NCI-H2227 (cell line): ENCODE data around the gene CA5B.
"Not testable (repeated sequence)": the region's sequence is repeated elsewhere in the genome, so short reads cannot be mapped to it uniquely, and the experiment has no call there.

Source experiments
- DNase-seq: peaks from one replicate; lab custom pipeline; 2025; ENCODE audit not compliant: unreplicated experiment; lab: John Stamatoyannopoulos, UW

Gene CA5B

DNA sequence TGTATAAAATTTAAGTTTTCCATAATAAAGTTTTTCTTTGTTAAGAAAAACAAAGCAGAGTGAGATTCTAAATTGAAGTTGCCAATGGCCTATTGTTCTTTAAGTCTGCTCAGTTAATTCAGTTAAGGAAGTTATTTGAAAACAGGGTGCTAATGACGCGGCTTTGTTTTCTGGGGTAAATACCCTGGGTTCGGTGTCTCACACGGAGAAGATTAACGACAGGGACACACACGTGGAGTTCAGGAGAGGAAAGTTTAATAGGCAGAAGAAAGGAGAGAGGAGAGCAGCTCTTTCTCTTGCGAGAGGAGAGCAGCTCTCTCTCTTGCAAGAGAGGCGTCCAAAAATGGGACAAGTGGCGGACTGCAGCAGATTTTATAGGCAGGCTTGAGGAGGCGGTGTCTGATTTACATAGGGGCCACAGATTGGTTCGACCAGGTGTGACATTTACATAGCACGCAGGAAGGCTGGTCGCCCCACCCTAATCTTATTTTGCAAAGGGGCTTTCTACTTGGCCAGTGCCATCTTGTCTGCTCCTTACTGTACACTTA lies 9.6 kb downstream of the CA5B start:
- no peak for DNase-seq

DNA sequence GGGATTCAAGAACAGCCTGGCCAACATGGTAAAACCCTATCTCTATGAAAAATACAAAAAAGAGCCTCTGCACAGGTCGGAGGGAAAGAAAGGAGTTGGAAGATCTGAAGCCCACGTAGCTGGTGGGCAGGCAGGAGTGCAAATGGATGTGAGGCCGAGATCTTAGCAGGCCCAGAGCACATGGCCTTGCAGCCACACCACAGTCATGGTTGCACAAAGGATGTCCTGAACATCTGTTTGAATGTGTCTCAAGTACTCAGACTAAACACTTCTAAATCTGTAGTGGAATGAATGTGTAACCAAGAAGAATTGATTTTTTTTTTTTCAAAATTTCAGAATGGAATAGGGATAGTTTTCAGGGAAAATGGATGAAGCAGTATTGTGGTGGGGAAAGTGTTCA lies 10.8 kb downstream of the CA5B start:
- no peak for DNase-seq

DNA sequence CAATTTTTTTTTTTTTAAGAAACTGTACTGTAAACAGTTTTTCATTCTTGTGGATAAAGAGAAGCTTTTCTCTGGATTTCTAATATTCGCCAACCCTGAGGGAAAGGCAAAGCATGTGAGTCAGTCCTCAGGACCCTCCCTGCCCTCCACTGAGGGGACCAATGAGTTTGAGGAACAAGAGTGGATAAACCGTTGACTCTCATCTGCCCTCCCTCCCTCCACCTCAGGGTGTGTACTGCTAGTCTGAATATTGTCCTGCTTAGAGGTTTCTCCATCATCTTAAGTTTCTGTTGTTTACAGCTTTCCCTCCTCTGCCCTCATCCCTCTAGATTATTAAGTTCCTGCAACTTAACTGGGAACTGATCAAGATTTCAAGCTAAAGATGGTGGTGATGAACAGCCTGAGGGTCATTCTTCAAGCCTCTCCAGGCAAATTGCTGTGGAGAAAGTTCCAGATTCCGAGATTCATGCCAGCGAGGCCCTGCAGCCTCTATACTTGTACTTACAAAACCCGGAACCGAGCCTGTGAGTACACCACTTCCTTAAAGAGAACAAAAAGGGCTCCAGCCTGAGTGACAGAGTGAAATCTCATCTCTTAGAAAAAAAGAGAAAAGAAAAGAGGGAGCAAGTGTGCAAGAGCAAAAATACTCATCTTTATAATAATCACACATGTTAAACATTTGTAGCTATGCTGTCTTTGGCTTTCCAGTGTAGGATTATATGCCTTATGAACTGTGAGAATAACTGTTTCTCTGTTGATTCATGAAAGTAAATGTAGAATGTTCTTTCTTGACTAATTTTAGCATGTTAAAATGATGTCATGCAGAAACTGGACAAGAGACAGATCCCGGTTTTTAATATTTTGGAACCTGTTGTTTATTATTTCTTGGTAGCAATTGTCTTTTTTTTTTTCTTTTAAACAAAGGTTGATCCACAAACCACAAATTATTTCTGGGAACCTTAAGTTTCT lies 11.9 kb downstream of the CA5B start:
- no peak for DNase-seq

DNA sequence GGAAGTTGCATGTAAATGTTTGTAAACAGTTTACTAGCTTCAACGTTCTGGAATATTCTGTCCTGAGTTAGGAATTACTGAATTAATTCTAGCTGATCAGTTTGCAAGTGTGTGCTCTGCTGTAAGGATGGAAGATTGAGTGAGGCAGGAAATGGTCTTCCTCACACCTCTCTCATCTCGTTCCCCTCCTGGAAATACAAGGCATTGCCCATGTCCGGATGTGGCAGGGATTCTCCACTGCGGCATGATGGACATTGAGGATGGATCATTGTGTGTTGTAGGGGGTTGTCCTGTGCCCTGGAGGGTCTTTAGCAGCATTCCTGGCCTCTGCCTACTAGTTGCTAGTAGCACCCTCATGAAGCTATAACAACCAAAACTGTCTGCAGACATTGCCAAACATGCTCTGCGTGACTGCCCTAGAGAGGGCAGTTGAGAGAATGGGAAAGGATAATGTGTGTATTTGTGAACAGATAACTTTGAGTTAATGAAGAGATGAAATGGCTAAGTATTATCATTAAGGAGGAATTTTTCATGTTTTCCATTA lies 12.6 kb downstream of the CA5B start:
- DNase-seq: no peak

DNA sequence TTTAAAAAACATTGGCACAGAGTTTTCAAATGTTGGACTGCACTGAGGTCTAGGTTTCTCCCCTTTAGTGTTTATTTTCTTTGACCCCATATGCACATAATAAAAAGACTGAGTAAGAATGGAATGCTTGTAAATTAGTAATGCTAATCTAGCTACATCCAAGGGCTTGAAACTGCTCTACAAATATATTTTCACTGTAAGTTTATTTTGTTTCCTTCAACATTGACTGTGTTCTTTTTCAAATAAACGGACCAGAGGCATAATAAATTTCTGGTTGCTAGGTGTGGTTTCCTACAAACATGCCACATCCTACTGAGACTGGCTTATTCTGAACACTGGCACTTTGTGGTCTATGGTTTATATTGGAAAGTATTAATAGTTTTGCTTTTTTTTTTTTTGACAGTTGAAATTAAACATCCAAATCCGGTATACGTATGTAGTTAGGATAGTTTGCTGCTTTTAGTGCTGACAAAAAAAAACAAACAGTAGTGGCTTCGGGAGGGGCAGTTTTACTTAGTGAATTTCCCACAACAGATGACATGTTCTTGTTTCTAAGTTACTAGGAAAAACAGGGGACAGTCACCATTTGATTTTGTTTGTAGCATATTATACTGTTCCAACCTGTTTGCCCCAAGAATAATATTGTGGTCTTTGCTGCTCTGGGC lies 13.2 kb downstream of the CA5B start:
- no peak for DNase-seq

DNA sequence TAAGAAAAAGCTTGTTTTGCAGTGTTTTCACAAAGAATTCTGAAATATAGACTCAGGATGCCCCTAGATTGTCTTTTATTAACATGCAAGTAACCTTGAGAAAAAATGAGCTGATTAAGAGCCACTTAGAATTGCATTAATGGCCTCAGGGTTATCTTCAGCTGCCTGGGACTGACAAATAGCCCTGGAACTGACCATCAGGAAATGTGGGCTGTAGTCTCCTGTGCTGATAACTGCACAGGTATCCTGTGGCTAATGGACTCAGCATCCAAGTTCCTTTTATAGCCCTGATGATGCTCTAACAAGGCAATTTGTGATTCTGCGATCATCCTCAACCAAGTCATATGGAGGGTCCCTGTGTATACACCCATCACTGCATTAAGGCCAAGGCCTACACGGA lies 17.0 kb downstream of the CA5B start:
- no peak for DNase-seq

DNA sequence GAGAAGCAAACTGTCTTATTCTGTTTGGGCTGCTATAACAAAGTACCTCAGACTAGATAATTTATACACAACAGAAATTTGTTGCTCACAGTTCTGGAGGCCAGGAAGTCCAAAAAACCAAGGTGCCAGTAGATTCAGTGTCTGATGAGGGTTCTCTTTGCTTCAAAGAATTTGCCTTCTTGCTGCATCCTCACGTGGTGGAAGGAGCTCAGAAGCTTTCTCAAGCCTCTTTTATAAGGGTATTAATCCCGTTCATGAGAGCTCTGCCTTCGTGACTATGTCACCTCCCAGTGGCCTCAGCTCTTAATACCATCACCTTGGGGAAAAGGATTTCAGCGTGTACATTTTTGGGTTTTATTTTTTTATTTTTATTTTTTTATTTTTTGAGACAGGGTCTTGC lies 20.1 kb downstream of the CA5B start:
- no peak for DNase-seq

DNA sequence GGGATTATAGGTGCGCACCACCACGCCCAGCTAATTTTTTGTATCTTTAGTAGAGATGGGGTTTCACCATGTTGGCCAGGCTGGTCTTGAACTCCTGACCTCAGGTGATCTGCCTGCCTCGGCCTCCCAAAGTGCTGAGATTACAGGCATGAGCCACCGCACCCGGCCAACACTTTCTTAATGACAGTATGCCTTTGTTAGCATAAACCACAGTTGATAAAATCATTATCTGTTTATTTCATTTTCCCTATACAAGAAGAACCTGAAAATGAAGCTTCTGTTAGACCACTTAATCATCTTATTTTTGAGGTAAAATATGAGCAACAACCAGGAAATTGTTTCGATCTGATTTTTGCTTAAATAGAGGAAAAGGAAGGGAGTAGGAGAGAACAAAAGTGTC lies 21.8 kb downstream of the CA5B start:
- DNase-seq: not testable (repeated sequence)

DNA sequence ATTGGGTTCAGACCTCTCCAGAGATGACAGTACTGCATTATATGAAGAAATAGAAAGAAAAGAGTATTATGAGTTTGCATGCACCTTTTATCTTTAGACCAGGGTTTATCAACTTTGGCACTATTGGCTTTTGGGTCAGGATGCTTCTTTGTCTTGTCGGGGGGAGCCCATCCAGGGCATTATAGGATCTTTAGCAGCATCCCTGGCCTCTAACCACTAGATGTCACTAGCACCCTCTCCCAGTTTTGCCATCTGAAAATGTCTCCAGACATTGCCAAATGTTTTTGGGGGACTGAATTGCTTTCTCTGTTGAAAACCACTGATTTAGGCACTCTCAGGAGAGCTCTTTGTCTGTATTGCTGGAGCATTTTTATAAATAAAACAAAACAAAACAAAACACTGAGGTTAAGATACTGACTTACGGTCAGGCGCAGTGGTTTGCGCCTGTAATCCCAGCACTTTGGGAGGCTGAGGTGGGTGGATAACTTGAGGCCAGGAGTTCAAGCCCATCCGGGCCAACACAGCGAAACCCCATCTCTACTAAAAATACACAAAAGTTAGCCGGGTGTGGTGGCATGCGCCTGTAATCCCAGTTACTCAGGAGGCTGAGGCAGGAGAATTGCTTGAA lies 23.6 kb downstream of the CA5B start:
- peak; percentile 43 for DNase-seq

DNA sequence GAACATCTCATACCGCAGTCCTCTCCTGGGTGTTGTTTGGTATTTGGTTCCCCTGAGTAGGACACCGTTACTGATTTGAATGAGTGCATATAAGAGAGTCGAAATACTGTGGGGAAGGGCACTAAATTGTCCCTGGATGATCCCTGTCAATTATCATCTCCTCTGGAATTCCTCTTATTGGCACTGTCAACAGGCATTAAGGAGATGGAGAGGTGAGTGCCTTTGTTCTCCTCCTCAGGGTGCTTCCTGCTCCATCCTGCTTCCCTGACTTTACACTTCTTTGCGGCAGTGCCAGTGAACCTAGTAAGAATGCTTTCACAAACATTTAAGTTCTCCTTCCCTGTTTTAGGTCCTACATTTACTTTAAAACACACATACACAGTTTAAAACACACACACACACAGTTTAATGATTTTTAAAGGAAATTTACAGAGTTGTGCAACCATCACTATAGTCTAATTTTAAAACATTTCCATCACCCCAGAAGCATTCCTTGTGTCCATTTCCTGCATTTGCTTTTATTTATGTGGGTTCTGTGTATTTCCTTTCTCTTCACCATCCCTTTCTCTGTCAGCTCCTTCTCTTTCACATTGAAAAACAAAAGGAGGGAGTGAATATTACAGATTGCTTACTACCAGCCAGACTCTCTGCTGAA lies 31.4 kb downstream of the CA5B start:
- DNase-seq: no peak

DNA sequence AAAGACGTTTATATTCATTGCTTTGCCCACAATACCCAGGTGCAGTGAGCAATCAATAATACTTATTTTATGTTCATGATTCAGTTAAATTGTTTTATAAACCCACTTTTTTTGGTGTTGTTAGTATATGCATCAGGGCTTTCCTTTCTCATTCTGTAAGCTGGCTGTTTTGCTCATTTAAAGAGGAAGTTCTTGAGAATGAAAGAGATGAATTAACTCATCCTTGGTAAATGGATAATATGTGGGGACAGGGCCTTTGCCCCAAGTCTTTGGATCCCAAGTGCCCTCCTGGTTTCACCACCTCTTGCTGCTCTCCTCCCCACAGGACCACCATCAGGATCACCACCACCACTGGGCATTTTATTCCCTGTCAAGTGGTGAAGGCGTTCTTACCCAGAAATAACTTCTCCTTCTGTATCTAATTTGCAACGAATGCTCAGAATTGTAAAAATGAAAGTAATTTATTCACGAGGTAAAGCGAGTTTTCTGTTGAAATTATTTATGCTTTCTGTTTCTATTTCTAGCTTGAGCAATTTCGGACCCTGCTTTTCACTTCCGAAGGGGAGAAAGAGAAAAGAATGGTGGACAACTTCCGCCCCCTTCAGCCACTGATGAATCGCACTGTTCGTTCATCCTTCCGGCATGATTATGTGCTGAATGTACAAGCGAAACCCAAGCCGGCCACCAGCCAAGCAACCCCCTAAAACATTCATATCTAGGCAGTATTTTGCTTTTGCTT lies 44.1 kb downstream of the CA5B start:
- DNase-seq: no peak

DNA sequence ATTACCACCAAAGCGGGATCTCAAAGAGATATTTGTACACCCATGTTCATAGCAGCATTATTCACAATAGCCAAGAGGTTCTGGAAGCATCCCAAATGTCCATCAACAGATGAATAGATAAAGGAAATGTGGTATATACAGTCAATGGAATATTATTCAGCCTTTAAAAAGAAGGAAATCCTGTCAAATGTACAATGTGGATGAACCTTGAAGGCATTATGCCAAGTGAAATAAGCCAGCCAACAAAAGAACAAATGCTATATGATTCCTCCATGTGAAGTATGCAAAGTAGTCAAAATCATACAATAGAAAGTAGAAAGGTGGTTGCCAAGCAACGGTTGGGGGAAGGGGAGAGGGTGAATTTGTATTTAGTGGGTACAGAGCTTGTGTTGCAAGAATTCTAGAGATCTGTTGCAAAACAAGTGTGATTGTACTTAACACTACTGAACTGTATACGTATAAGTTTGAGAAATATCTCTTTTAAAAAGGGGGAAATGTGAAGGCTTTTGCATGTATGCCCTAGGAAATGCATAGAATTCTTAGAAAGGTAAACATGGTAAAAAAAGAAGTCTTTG lies 47.2 kb downstream of the CA5B start:
- no peak for DNase-seq

DNA sequence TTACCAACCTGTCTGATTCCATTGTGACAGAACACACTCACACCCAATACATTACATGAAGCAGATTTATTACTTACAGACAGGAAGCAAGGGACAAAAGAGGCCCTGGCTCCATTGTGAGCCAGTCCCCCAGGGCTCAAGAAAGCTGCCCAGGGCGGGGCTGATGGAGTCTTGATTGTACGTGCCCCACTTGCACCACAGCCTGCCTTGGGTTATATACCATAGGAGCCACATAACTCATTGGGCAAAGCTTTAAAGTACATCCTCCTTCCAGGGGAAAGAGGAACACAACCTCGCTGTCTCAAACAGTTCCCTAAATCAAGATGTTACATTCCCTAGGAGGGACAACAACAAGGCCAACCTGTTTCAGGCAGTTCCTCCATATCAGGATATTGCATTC lies 48.8 kb downstream of the CA5B start:
- DNase-seq: no peak

DNA sequence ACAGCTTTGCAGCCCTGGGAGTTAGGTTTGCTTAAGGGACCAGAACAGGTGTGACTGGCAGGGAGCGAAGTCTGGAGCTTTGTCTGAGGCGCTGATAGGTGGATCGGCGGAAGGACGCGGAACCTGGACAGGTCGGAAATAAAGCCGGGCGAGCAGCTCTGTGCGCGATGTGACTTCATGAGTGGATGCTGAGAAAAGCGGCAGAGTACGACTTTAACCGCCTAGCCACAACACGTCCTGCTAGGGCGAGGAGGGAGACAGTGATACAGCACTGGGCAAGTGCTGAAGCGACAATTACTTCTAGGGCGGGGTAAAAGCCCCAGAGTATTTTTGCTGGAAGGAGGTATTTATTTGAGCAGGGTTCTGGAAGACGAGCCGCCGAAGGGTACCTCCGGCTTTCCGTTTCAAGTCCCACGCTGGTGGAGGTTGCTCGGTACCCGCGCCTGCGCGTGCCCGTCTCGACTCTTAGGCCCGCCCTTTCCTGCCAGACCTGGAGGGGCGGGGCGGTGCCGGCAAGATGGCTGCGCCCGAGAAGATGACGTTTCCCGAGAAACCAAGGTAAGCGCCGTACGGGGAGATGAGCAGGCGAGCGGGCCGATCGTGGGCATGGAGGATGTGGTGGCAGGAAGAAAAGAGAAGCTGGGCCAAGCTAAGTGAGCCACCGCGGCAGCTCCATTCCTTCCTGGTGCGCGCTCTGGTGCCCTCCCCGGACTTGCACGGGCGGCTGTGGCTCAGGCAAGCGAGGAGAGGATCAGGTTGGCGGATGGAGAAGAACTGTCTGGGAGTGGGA lies 52.1 kb downstream of the CA5B start, which contains the start of gene ZRSR2:
Gene ZRSR2, plus strand, starts transcription at position 506 of the 790 bp plus-strand sequence. Its CDS starts 12 bp downstream, at position 518.
- peak; percentile 95 for DNase-seq

DNA sequence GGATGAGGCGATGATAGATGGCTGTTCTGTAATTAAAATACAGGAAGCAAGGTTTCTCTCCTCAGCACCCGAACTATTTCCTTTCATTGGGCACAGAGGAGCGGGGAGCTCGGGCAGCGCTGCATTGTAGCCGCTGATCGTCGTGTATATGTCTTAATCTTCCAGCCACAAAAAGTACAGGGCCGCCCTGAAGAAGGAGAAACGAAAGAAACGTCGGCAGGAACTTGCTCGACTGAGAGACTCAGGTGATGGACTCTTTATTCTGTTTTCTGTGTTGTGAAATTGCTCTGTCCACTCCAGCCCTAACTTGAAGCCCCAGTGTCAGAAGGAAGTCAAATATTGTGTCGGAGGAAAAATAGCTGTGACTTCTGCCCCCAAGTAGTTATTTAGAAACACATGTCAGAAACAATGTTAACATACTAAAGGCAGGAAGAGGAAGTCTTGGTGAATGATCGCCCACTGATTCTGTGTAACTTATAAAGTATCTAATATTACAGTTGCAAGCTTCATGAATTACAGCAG lies 52.8 kb downstream of the CA5B start:
- DNase-seq: peak; percentile 76

DNA sequence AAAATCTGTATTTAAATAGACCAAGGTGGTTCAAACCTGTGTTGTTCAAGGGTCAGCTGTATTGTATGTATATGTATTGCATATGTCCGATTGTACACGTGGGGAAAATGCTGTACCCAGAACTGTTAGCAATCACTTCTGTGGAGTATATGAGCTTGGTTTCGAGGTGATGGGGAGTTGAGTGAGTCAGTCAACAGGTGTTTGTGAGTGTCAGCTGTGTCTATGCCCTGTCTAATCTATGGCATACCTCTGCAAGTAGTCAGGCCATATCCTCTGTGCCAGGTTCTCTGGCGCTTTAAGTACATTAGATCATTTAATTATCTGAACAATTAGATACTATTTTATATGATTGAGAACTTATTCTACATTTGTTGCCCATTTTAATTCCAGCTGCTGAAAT lies 59.6 kb downstream of the CA5B start:
- no peak for DNase-seq

DNA sequence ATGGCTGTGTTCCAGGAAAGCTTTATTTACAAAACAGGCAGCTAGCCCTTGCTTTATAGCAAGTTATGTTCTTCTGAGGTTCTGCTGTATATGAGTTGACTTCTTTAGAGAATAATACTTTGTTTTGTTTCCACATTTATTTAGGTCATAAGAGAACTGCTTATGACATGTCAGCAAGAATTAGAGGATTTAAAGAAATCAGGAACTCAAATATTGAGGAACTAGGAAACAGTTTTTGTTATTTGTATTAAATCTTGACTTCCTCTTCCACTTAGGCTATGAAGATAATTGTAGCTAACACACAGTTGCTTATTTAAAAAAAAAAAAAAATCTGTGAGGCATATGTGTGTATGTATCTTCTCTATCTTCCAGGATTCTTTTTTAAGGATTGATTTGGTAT lies 66.5 kb downstream of the CA5B start:
- DNase-seq: no peak

DNA sequence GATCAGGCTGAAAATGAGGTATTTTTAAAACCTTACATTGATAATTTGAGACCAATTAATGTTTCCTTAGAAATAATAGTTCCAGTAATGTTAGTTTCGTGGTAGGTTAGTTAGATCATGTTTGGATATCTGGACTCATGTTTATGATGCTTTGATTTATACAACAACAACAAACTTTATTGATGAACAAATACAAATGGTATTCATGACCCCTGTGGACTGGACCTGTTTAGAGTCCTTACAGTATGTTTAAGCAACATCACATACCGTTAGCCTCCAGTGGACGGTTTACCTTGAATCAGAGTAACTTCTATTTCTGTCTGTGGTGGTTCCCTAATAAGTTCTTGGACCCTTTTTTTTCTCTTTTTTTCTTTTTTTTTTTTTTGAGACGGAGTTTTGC lies 70.2 kb downstream of the CA5B start:
- DNase-seq: no peak
